ENCODE data around the gene SLC39A11.

- TF ChIP-seq, protein P1, sequence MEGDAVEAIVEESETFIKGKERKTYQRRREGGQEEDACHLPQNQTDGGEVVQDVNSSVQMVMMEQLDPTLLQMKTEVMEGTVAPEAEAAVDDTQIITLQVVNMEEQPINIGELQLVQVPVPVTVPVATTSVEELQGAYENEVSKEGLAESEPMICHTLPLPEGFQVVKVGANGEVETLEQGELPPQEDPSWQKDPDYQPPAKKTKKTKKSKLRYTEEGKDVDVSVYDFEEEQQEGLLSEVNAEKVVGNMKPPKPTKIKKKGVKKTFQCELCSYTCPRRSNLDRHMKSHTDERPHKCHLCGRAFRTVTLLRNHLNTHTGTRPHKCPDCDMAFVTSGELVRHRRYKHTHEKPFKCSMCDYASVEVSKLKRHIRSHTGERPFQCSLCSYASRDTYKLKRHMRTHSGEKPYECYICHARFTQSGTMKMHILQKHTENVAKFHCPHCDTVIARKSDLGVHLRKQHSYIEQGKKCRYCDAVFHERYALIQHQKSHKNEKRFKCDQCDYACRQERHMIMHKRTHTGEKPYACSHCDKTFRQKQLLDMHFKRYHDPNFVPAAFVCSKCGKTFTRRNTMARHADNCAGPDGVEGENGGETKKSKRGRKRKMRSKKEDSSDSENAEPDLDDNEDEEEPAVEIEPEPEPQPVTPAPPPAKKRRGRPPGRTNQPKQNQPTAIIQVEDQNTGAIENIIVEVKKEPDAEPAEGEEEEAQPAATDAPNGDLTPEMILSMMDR (conservative IDR thresholded peaks at IDR 0.05 in 1 of 2, IDR thresholded peaks at IDR 0.05 in 1 of 2; ENCODE audit: extremely low read depth in 1 of 2, insufficient read depth in 1 of 2, low read depth in 1 of 2, low read length in 2 of 2): no peak
- no peak for TF ChIP-seq EZH2 (IDR thresholded peaks at IDR 0.05; ENCODE audit: borderline replicate concordance, low read length)
Measured at GRCh38 chr17:72839131-72839725, 253.3 kb downstream of the SLC39A11 start.
